Fibroblast of the aortic adventitia (primary cell): ENCODE data around the gene NPR3. TPM values are rescaled to one million over a fixed set of nuclear protein-coding genes. Genes with fewer than 3 reads are reported as not detected.
A peak's percentile ranks its signal among the peaks of the same experiment; 100 is the strongest.

Experiments
- DNase-seq: peaks from one replicate; pipeline ENCODE4 v3.0.0-alpha.2; 2010; ENCODE audit warnings: low read depth
- H3K4me3 ChIP-seq: 2 replicates; pipeline ENCODE4 v1.5.1; 2011; ENCODE audit warnings: low read depth, mild to moderate bottlenecking, control low read depth, low read length, moderate library complexity
- CTCF ChIP-seq: IDR thresholded peaks from 2 replicates; pipeline ENCODE4 v1.5.1; 2011; ENCODE audit warnings: mild to moderate bottlenecking, low read length, control low read depth, inconsistent platforms; ENCODE audit not compliant: insufficient read depth
- total RNA-seq: library from RNA; depleted of rRNA; stranded (reverse); fragments of >200 nt; gene quantifications from 2 replicates; pipeline ENCODE4 v1.2.3, GENCODE V29; 2012; ENCODE audit warnings: low replicate concordance

The NPR3 gene
- total RNA-seq, 1 donor = 23.7 TPM

GRCh38 chr5:32752411-32752810, 41.3 kb downstream of the NPR3 start:
- TF ChIP-seq CTCF = no peak
- no peak for DNase-seq
- no peak overlapping the region for H3K4me3 ChIP-seq

- DNase-seq = peak; percentile 66
- TF ChIP-seq CTCF = no peak
- no peak overlapping the region for H3K4me3 ChIP-seq
Measured at GRCh38 chr5:32753051-32753450, 41.9 kb downstream of the NPR3 start.

GRCh38 chr5:32753765-32754164, 42.6 kb downstream of the NPR3 start:
- peak; percentile 11 for TF ChIP-seq CTCF
- DNase-seq = peak; percentile 37
- no peak overlapping the region for H3K4me3 ChIP-seq

GRCh38 chr5:32754284-32754683, 43.2 kb downstream of the NPR3 start:
- peak; percentile 50 for DNase-seq
- no peak for TF ChIP-seq CTCF
- H3K4me3 ChIP-seq = no peak overlapping the region

GRCh38 chr5:32760091-32760509, 49.0 kb downstream of the NPR3 start:
- DNase-seq = peak; percentile 91
- H3K4me3 ChIP-seq = peak overlapping the region; percentile 11
- no peak for TF ChIP-seq CTCF

- no peak for DNase-seq
- no peak for TF ChIP-seq CTCF
- no peak overlapping the region for H3K4me3 ChIP-seq
Measured at GRCh38 chr5:32765266-32765665, 54.1 kb downstream of the NPR3 start.

- peak; percentile 89 for DNase-seq
- no peak for TF ChIP-seq CTCF
- H3K4me3 ChIP-seq = no peak overlapping the region
Measured at GRCh38 chr5:32767948-32768467, 56.9 kb downstream of the NPR3 start.
